ENCODE results near the gene SLC27A3.

Gene SLC27A3, protein sequence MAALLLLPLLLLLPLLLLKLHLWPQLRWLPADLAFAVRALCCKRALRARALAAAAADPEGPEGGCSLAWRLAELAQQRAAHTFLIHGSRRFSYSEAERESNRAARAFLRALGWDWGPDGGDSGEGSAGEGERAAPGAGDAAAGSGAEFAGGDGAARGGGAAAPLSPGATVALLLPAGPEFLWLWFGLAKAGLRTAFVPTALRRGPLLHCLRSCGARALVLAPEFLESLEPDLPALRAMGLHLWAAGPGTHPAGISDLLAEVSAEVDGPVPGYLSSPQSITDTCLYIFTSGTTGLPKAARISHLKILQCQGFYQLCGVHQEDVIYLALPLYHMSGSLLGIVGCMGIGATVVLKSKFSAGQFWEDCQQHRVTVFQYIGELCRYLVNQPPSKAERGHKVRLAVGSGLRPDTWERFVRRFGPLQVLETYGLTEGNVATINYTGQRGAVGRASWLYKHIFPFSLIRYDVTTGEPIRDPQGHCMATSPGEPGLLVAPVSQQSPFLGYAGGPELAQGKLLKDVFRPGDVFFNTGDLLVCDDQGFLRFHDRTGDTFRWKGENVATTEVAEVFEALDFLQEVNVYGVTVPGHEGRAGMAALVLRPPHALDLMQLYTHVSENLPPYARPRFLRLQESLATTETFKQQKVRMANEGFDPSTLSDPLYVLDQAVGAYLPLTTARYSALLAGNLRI

DNA sequence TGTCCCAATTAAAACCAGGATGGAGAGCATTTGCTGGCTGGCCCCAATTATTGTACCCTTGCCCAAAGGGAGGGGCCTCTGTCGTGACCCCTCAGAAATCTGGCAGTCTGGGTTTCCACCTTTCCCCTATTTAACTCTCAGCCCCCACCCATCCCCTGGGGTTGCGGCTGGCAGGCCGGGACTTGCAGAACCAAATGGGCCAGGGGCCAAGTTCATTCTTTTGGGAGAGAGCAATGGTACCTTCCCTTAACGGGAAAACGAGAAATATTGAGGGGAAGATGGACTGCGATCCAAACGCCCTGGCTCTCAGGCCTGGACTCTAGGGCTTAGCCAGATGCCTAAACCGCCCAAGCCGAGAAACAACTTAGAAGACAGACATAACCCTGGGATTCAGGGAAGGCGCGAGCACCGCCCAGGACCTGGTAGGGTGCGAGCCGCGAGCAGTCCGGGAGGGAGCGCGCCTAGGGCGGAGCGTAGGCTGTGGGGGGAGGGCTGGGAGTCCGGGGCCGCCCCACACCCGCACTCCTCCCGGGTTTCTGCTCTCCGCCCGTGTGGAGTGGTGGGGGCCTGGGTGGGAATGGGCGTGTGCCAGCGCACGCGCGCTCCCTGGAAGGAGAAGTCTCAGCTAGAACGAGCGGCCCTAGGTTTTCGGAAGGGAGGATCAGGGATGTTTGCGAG, at the start of gene SLC27A3:
TSS of gene SLC27A3 (plus strand) at position 628 of the 678 bp plus-strand sequence. CDS start 91 bp downstream, outside the sequence.
- peak within 1 kb of the TSS; percentile 69 to 76 for H3K4me3 ChIP-seq
- H3K9me3 ChIP-seq = no peaks in the 10 kb centered on the region
- TF ChIP-seq, protein P1, sequence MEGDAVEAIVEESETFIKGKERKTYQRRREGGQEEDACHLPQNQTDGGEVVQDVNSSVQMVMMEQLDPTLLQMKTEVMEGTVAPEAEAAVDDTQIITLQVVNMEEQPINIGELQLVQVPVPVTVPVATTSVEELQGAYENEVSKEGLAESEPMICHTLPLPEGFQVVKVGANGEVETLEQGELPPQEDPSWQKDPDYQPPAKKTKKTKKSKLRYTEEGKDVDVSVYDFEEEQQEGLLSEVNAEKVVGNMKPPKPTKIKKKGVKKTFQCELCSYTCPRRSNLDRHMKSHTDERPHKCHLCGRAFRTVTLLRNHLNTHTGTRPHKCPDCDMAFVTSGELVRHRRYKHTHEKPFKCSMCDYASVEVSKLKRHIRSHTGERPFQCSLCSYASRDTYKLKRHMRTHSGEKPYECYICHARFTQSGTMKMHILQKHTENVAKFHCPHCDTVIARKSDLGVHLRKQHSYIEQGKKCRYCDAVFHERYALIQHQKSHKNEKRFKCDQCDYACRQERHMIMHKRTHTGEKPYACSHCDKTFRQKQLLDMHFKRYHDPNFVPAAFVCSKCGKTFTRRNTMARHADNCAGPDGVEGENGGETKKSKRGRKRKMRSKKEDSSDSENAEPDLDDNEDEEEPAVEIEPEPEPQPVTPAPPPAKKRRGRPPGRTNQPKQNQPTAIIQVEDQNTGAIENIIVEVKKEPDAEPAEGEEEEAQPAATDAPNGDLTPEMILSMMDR (IDR thresholded peaks at IDR 0.05) = no peak
- intact Hi-C loops (cut with DNase I; ENCODE audit: low total_unique reads) = no loop called here
- H3K36me3 ChIP-seq = peaks cover 29 to 57% (median 34%) of the 10 kb centered on the region in 3 donors
- H3K27me3 ChIP-seq = no peaks in the 10 kb centered on the region
- DNase-seq = peak; percentile 87 to 95
- H3K27ac ChIP-seq = peak within 1 kb of the TSS; percentile 91 to 93
- peaks cover 0 to 66% (median 41%) of the 10 kb centered on the region in 4 donors for H3K4me1 ChIP-seq

DNA sequence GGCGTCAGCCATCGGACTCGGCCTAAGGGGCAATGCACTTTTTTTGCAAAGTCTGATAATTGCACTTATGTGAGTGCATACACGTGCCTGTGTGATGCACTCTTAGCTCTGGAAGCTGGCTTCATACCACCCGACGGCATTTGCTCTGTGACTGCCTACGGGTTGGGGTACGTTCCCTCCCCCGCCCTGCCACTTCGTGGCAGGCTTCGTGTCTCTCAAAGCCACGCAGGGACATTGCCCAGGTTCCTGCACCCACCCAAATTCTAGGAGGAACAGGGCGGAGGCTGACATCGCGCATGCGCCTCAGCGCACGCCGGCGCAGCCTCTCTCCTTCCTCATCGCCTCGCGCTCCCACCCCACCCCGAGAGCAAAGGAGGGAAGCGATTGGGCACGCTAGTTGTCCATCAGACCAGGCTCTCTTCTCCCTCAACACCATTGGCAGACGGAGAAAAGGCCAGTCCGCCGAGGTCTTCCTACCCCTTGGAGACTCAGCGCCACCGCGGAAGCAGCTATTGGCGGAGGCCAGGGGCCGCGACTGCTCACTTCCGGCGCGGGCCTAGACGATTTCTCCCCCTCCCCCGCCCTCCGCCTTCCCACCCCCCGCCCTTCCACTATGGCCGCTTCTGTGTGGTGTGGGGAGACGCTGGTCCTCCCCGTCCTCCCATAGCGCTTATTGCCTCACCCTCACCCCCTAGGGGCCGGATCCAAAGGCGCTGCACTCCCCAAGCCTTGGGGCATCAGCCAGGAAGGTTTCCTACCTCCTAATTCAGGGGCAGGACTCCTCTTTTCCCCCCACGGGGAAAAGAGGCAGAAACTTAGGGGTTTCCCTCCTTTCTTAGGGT, 47.5 kb upstream of the SLC27A3 start, which contains the start of gene INTS3:
TSS of gene INTS3 (plus strand) at position 588 of the 842 bp plus-strand sequence. CDS start 585 bp downstream, outside the sequence.
- peak within 1 kb of the TSS; percentile 66 to 73 for H3K4me3 ChIP-seq
- intact Hi-C loops (cut with DNase I; ENCODE audit: low total_unique reads) = no loop called here
- H3K27ac ChIP-seq = peak within 1 kb of the TSS; percentile 95 to 98
- no peaks in the 10 kb centered on the region for H3K9me3 ChIP-seq
- DNase-seq = peak; percentile 100
- H3K36me3 ChIP-seq = no peaks in the 10 kb centered on the region
- peaks cover 0 to 48% (median 29%) of the 10 kb centered on the region in 4 donors for H3K4me1 ChIP-seq
- TF ChIP-seq, protein P1 (IDR thresholded peaks at IDR 0.05) = no peak
- no peaks in the 10 kb centered on the region for H3K27me3 ChIP-seq

DNA sequence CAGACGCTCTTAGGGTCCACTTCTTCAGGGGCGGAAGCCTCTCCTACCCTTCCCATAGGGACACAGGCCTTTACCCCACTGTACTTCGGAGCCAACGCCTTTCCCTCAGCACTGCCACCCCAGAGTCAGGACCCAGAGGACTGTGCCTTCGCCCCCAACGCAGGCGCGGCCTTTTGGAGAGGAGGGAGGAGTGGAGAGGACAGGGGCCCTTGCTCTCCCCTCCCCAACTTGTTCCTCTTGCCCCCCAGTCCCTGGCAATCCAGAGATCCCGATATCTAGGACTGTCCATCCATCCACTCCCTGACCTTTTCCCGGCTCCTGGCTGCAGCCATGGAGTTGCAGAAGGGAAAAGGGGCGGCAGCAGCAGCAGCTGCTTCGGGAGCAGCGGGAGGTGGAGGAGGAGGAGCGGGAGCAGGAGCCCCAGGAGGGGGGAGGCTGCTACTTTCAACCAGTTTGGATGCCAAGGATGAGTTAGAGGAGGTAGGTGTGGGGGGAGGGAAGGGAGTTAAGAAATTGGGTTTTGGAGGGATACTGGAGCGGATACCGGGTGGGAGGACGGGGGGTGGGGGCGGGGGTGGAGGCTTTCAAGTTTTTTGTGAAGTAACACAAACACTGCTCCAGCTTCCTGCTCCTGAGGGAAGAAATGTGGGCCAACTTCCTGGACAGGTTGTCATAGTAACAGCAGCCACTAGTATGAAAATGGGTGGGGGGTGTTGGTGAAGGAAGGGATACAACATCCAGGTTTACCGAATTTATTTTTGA, 46.7 kb upstream of the SLC27A3 start:
- H3K4me1 ChIP-seq = peaks cover 0 to 53% (median 30%) of the 10 kb centered on the region in 4 donors
- peak; percentile 46 to 77 for DNase-seq
- intact Hi-C loops (cut with DNase I; ENCODE audit: low total_unique reads) = no loop called here

DNA sequence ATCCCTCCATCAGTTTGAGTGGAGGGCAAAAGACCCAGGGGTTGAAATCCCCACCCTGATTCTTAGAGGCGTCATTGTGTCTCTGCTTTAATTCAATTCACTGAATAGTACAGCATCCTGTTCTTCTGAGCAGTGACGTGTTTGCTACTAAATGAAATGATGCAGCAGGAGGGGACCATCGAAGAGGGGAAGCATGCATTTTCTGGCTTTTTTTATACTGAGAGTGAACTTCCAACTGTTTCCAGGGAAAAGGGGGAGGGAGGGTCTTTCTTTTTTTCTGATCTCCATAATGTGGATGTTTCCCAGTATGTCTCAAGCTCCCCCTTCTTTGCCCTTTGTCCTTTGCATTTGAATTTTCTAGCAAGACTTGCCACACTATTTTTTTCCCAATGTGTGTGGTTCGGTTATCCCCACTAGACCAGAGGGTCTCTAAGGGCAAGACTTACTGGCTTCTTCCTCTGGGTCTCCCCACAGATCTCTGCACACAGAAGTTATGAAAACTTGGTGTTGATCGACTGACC, 44.7 kb upstream of the SLC27A3 start:
- TF ChIP-seq, protein P1 (IDR thresholded peaks at IDR 0.05) = no peak
- Histone ChIP-seq H3K27ac (peak overlapping the region; percentile 95 to 98), H3K27me3 (no peaks in the 10 kb centered on the region), H3K4me1 (peaks cover 0 to 72% (median 37%) of the 10 kb centered on the region in 4 donors), H3K4me3 (no peak overlapping the region), H3K36me3 (peaks cover 0 to 5% (median 0%) of the 10 kb centered on the region in 3 donors), H3K9me3 (no peaks in the 10 kb centered on the region)
- intact Hi-C loops (cut with DNase I; ENCODE audit: low total_unique reads) = no loop called here
- no peak for DNase-seq

More for the DNA sequence above, 46.7 kb upstream of the SLC27A3 start:
- Histone ChIP-seq H3K9me3 (no peaks in the 10 kb centered on the region), H3K27ac (peak overlapping the region; percentile 95 to 98), H3K4me3 (peak overlapping the region; percentile 66 to 73), H3K36me3 (no peaks in the 10 kb centered on the region), H3K27me3 (no peaks in the 10 kb centered on the region)
- TF ChIP-seq, protein P1 (IDR thresholded peaks at IDR 0.05) = no peak
